DOHH2 (cell line): Measurements from ENCODE around the gene CALHM4.

Experiments
- H3F3A ChIP-seq: fragments of 200-600 bp; sonication (generic), shearing (Covaris generic); 2 replicates; pipeline ENCODE4 v1.6.0; 2016; ENCODE audit warnings: antibody characterized with exemption, mild to moderate bottlenecking; ENCODE audit not compliant: control insufficient read depth, insufficient read depth
- H3K27ac ChIP-seq: fragments of 200-600 bp; sonication (generic); 2 replicates; pipeline ENCODE4 v1.5.1; 2014; ENCODE audit warnings: low read depth, mild to moderate bottlenecking, low read length, moderate library complexity
- H3K27me3 ChIP-seq: fragments of 200-600 bp; sonication (generic); 2 replicates; pipeline ENCODE4 v1.6.1; 2014; ENCODE audit warnings: mild to moderate bottlenecking, low read length, mixed read lengths; ENCODE audit not compliant: control insufficient read depth
- H3K36me3 ChIP-seq: fragments of 200-600 bp; sonication (generic); 2 replicates; pipeline ENCODE4 v1.6.1; 2014; ENCODE audit warnings: mild to moderate bottlenecking, low read length, moderate library complexity, mixed read lengths; ENCODE audit not compliant: control insufficient read depth
- H3K4me1 ChIP-seq: fragments of 200-600 bp; sonication (generic); 2 replicates; pipeline ENCODE4 v1.6.1; 2014; ENCODE audit warnings: mild to moderate bottlenecking, low read length, mixed read lengths; ENCODE audit not compliant: control insufficient read depth
- H3K4me2 ChIP-seq: fragments of 200-600 bp; sonication (generic); 2 replicates; pipeline ENCODE4 v1.6.0; 2014; ENCODE audit warnings: mild to moderate bottlenecking, low read length, moderate library complexity
- H3K4me3 ChIP-seq: fragments of 200-600 bp; sonication (generic); 2 replicates; pipeline ENCODE4 v1.5.1; 2014; ENCODE audit warnings: mild to moderate bottlenecking, low read length, mixed read lengths
- H3K79me2 ChIP-seq: fragments of 200-600 bp; sonication (generic); 2 replicates; pipeline ENCODE4 v1.6.1; 2014; ENCODE audit warnings: mild to moderate bottlenecking, low read length, mixed read lengths; ENCODE audit not compliant: control insufficient read depth
- H3K9me2 ChIP-seq: fragments of 200-600 bp; sonication (generic); replicated peaks from 2 replicates; pipeline ENCODE4 v1.6.1; 2014; ENCODE audit warnings: mild to moderate bottlenecking, low read length, mixed read lengths; ENCODE audit not compliant: control insufficient read depth
- H3K9me3 ChIP-seq: fragments of 200-600 bp; sonication (generic); 2 replicates; pipeline ENCODE4 v1.6.1; 2014; ENCODE audit warnings: antibody characterized with exemption, low read length, mixed read lengths; ENCODE audit not compliant: control insufficient read depth, insufficient read depth
- H4K20me1 ChIP-seq: fragments of 200-600 bp; sonication (generic); 2 replicates; pipeline ENCODE4 v1.6.0; 2014; ENCODE audit warnings: low read depth, mild to moderate bottlenecking, antibody characterized with exemption, low read length, moderate library complexity; ENCODE audit not compliant: control insufficient read depth, insufficient read depth
- CTCF ChIP-seq: fragments of 200-600 bp; sonication (generic); IDR thresholded peaks from one replicate; pipeline ENCODE4 v1.5.1; 2014; ENCODE audit warnings: antibody characterized with exemption, mild to moderate bottlenecking, low read depth, low read length; ENCODE audit not compliant: poor library complexity, severe bottlenecking
- EZH2phosphoT487 ChIP-seq: fragments of 200-600 bp; sonication (generic); IDR thresholded peaks from 2 replicates; pipeline ENCODE4 v1.6.1; 2017; ENCODE audit warnings: borderline replicate concordance, mild to moderate bottlenecking, antibody characterized with exemption, low read length, moderate library complexity, mixed read lengths

The CALHM4 gene

GRCh38 chr6:116557893-116558292 lies 4.3 kb downstream of the CALHM4 start:
- H3K4me2 ChIP-seq, result no peak overlapping the region
- H3K9me3 ChIP-seq, result no peaks in the 10 kb centered on the region
- no peaks in the 10 kb centered on the region for H3F3A ChIP-seq
- peaks cover 12% of the 10 kb centered on the region; the same call in 1 of the 2 replicates for H3K27me3 ChIP-seq
- TF ChIP-seq EZH2phosphoT487, result no peak
- no peak for TF ChIP-seq CTCF
- H4K20me1 ChIP-seq, result no peaks in the 10 kb centered on the region
- H3K4me3 ChIP-seq, result no peak overlapping the region
- no peaks in the 10 kb centered on the region for H3K36me3 ChIP-seq
- H3K9me2 ChIP-seq, result no peaks in the 10 kb centered on the region
- no peaks in the 10 kb centered on the region for H3K4me1 ChIP-seq
- no peaks in the 10 kb centered on the region for H3K79me2 ChIP-seq
- H3K27ac ChIP-seq, result no peak overlapping the region

- Histone ChIP-seq H3K4me2 (no peak overlapping the region), H3K9me2 (no peaks in the 10 kb centered on the region), H3K27ac (no peak overlapping the region), H3K79me2 (no peaks in the 10 kb centered on the region), H3K4me1 (peaks cover 5% of the 10 kb centered on the region; the same call in 1 of the 2 replicates), H4K20me1 (no peaks in the 10 kb centered on the region), H3K4me3 (no peak overlapping the region), H3F3A (no peaks in the 10 kb centered on the region), H3K9me3 (no peaks in the 10 kb centered on the region), H3K27me3 (peaks cover 19% of the 10 kb centered on the region), H3K36me3 (no peaks in the 10 kb centered on the region)
- TF ChIP-seq EZH2phosphoT487 (no peak), CTCF (no peak)
These were observed 6.6 kb downstream of the CALHM4 start for GRCh38 chr6:116560130-116560529.

- TF ChIP-seq EZH2phosphoT487, result no peak
- peak; percentile 96 for TF ChIP-seq CTCF
- H3K27ac ChIP-seq, result no peak overlapping the region
- no peak overlapping the region for H3K4me3 ChIP-seq
- no peaks in the 10 kb centered on the region for H4K20me1 ChIP-seq
- no peaks in the 10 kb centered on the region for H3K9me3 ChIP-seq
- H3K36me3 ChIP-seq, result no peaks in the 10 kb centered on the region
- H3K27me3 ChIP-seq, result peaks cover 29% of the 10 kb centered on the region
- H3K4me1 ChIP-seq, result peaks cover 5% of the 10 kb centered on the region; the same call in 1 of the 2 replicates
- H3F3A ChIP-seq, result no peaks in the 10 kb centered on the region
- H3K9me2 ChIP-seq, result no peaks in the 10 kb centered on the region
- no peak overlapping the region for H3K4me2 ChIP-seq
- no peaks in the 10 kb centered on the region for H3K79me2 ChIP-seq
These were observed 7.9 kb downstream of the CALHM4 start for GRCh38 chr6:116561377-116562018.
